Peyer's patch (tissue), 4 donors: ENCODE results near the gene CARD14.

ENCODE experiments used
- POLR2A ChIP-seq, 2 donors: fragments of 450-650 bp; IDR thresholded peaks; one replicate each; pipeline ENCODE4 v1.5.1; 2017; ENCODE audit warnings: antibody characterized with exemption in 2 of 2, mild to moderate bottlenecking in 2 of 2, moderate library complexity in 2 of 2
- TF ChIP-seq, protein P1 (sequence below), 6 experiments: fragments of 450-650 bp in 4 of 6; fragments of 200-600 bp in 2 of 6; sonication (generic) in 1 of 6; IDR thresholded peaks; one replicate each; pipeline ENCODE4 v1.5.1; 2017 to 2019; ENCODE audit warnings: antibody characterized with exemption in 6 of 6, mild to moderate bottlenecking in 3 of 6, moderate library complexity in 1 of 6

DNA sequence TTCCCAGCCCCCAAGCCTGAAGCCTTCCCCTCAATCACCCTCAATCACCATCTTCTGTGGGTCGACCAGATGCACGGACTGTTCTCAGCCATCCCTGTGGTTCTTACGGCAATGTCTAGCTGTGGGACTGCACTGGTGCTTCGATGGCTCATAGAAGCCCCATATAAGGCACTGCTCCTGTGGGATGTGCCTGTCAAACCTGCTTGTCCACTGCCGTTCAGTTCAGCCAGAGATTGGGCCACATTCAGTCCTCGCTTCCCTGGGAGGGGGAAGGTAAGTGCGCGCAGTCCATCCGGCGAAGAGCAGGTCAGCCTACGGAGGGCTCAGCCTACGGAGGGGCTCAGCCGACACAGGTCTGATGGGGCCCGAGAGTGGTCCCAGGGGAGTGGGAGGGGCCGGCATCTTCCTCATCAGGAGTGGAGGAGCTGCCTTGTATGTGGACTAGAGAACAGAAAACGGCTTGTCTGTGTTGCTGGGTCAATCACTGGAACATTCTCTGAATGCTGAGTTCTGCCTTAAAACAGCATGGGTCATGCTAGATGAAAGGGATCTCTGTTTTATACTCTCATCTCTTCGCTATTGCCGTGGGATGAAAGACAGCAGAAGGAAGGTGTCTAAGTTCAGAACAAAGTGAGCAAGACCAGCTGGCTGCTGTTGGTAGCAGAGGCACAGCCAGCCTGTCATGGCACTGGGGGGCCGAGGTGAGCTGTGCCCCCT, at the start of gene CARD14:
- TF ChIP-seq, protein P1, sequence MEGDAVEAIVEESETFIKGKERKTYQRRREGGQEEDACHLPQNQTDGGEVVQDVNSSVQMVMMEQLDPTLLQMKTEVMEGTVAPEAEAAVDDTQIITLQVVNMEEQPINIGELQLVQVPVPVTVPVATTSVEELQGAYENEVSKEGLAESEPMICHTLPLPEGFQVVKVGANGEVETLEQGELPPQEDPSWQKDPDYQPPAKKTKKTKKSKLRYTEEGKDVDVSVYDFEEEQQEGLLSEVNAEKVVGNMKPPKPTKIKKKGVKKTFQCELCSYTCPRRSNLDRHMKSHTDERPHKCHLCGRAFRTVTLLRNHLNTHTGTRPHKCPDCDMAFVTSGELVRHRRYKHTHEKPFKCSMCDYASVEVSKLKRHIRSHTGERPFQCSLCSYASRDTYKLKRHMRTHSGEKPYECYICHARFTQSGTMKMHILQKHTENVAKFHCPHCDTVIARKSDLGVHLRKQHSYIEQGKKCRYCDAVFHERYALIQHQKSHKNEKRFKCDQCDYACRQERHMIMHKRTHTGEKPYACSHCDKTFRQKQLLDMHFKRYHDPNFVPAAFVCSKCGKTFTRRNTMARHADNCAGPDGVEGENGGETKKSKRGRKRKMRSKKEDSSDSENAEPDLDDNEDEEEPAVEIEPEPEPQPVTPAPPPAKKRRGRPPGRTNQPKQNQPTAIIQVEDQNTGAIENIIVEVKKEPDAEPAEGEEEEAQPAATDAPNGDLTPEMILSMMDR (IDR thresholded peaks at IDR 0.05), result no peak
- TF ChIP-seq POLR2A (IDR thresholded peaks at IDR 0.05), result no peak
